ENCODE data around the gene SLC29A2.
A peak's percentile ranks its signal among the peaks of the same experiment; 100 is the strongest.

The SLC29A2 gene

GRCh38 chr11:66333896-66334604, 37.5 kb downstream of the SLC29A2 start:
- TF ChIP-seq CTCF (IDR thresholded peaks at IDR 0.05; ENCODE audit: low read depth, low read length, missing control alignments): no peak
- DNase-seq (ENCODE audit: extremely low read depth, low read depth): no peak
- peak overlapping the region; percentile 89 for H3K4me3 ChIP-seq (replicated peaks; ENCODE audit: low read depth, low read length)

GRCh38 chr11:66333220-66333877, 38.2 kb downstream of the SLC29A2 start:
- TF ChIP-seq CTCF (IDR thresholded peaks at IDR 0.05; ENCODE audit: low read depth, low read length, missing control alignments): no peak
- no peak for DNase-seq (ENCODE audit: extremely low read depth, low read depth)
- no peak overlapping the region for H3K4me3 ChIP-seq (replicated peaks; ENCODE audit: low read depth, low read length)

- no peak for DNase-seq (ENCODE audit: extremely low read depth, low read depth)
Observed at GRCh38 chr11:66332371-66333219, 39.0 kb downstream of the SLC29A2 start.

GRCh38 chr11:66331542-66332370, 39.8 kb downstream of the SLC29A2 start:
- H3K4me3 ChIP-seq (replicated peaks; ENCODE audit: low read depth, low read length): no peak overlapping the region
- no peak for DNase-seq (ENCODE audit: extremely low read depth, low read depth)
- no peak for TF ChIP-seq CTCF (IDR thresholded peaks at IDR 0.05; ENCODE audit: low read depth, low read length, missing control alignments)

More at GRCh38 chr11:66332371-66333219, 39.0 kb downstream of the SLC29A2 start:
- no peak for TF ChIP-seq CTCF (IDR thresholded peaks at IDR 0.05; ENCODE audit: low read depth, low read length, missing control alignments)
- H3K4me3 ChIP-seq (replicated peaks; ENCODE audit: low read depth, low read length): no peak overlapping the region

- no peak overlapping the region for H3K4me3 ChIP-seq (replicated peaks; ENCODE audit: low read depth, low read length)
- no peak for TF ChIP-seq CTCF (IDR thresholded peaks at IDR 0.05; ENCODE audit: low read depth, low read length, missing control alignments)
- no peak for DNase-seq (ENCODE audit: extremely low read depth, low read depth)
Observed at GRCh38 chr11:66330931-66331330, 40.6 kb downstream of the SLC29A2 start.

- no peak for DNase-seq (ENCODE audit: extremely low read depth, low read depth)
- H3K4me3 ChIP-seq (replicated peaks; ENCODE audit: low read depth, low read length): no peak overlapping the region
- TF ChIP-seq CTCF (IDR thresholded peaks at IDR 0.05; ENCODE audit: low read depth, low read length, missing control alignments): no peak
Observed at GRCh38 chr11:66329165-66329673, 42.3 kb downstream of the SLC29A2 start.

All from HFF-Myc (cell line).